A673 (cell line): ENCODE measurements around the gene CPED1. TPM values are rescaled to one million over a fixed set of nuclear protein-coding genes. Genes with fewer than 3 reads are reported as not detected.
A peak's percentile ranks its signal among the peaks of the same experiment; 100 is the strongest.

Experiments used
- BruUV-seq: library from RNA; stranded (reverse); fragments of 400-500 nt; replicated peaks from 2 replicates; lab custom pipeline; 2021; lab: Mats Ljungman, UMichigan
- CTCF ChIA-PET: fragments of 300-600 bp; sonication (Branson Sonifier 250); formaldehyde crosslinking; loops from one replicate; lab custom pipeline; 2022; ENCODE audit warnings: antibody characterized with exemption; lab: Charles Lee
- POLR2A ChIA-PET: fragments of 300-600 bp; sonication (Branson Sonifier 250); formaldehyde crosslinking; loops from one replicate; lab custom pipeline; 2022; ENCODE audit warnings: antibody characterized with exemption; ENCODE audit not compliant: low non-redundant PET; lab: Charles Lee
- DNase-seq: peaks from one replicate; pipeline ENCODE4 v3.0.0-alpha.2; 2015; ENCODE audit warnings: low spot score
- H3K27ac ChIP-seq: fragments of 200-600 bp; sonication (generic); 2 replicates; pipeline ENCODE4 v1.5.1; 2016; ENCODE audit warnings: mixed run types, low read depth, mild to moderate bottlenecking, mixed read lengths, antibody characterized with exemption, low read length; ENCODE audit not compliant: poor library complexity, severe bottlenecking
- H3K27me3 ChIP-seq: fragments of 200-600 bp; sonication (generic); replicated peaks from 2 replicates; pipeline ENCODE4 v1.6.1; 2017; ENCODE audit warnings: mixed run types, low read depth, mild to moderate bottlenecking, mixed read lengths, antibody characterized with exemption, low read length; ENCODE audit not compliant: insufficient read depth, poor library complexity
- H3K36me3 ChIP-seq: fragments of 200-600 bp; sonication (generic); 2 replicates; pipeline ENCODE4 v1.6.1; 2016; ENCODE audit warnings: mixed run types, mild to moderate bottlenecking, mixed read lengths, antibody characterized with exemption, low read length; ENCODE audit not compliant: insufficient read depth, poor library complexity, severe bottlenecking
- H3K4me1 ChIP-seq: fragments of 200-600 bp; sonication (generic); 2 replicates; pipeline ENCODE4 v1.6.1; 2017; ENCODE audit warnings: mixed run types, mild to moderate bottlenecking, mixed read lengths, antibody characterized with exemption, low read length; ENCODE audit not compliant: insufficient read depth, poor library complexity, severe bottlenecking
- H3K4me3 ChIP-seq: fragments of 200-600 bp; sonication (generic); 2 replicates; pipeline ENCODE4 v1.5.1; 2016; ENCODE audit warnings: low read depth, mixed run types, mild to moderate bottlenecking, mixed read lengths, low read length; ENCODE audit not compliant: poor library complexity, severe bottlenecking
- H3K9me3 ChIP-seq: fragments of 200-600 bp; sonication (generic); 2 replicates; pipeline ENCODE4 v1.6.1; 2016; ENCODE audit warnings: mixed run types, low read depth, mild to moderate bottlenecking, mixed read lengths, antibody characterized with exemption, low read length; ENCODE audit not compliant: poor library complexity, severe bottlenecking
- CTCF ChIP-seq: fragments of 300-800, 200-600 bp; sonication (generic); conservative IDR thresholded peaks from 2 replicates; pipeline ENCODE4 v1.5.1; 2017; ENCODE audit warnings: low read depth, mild to moderate bottlenecking, antibody characterized with exemption, low read length, moderate library complexity, mixed read lengths
- EZH2 ChIP-seq: fragments of 200-600 bp; sonication (generic); IDR thresholded peaks from 2 replicates; pipeline ENCODE4 v1.6.1; 2017; ENCODE audit warnings: borderline replicate concordance, low read depth, mild to moderate bottlenecking, mixed read lengths, antibody characterized with exemption, low read length; ENCODE audit not compliant: poor library complexity, severe bottlenecking
- intact Hi-C: fragments of 100-400 bp; cut with micrococcal nuclease; formaldehyde crosslinking; loops from one replicate; pipeline ENCODE4 v1.10.0; 2022; ENCODE audit not compliant: unreplicated experiment
- total RNA-seq: library from RNA; stranded (reverse); gene quantifications from 2 replicates; pipeline ENCODE4 v1.2.3, GENCODE V29; 2021

The CPED1 gene
- total RNA-seq, 1 experiment from 2014 or later = 0.15 TPM

GRCh38 chr7:121164247-121164646 is 175.7 kb downstream of the CPED1 start:
- H3K4me1 ChIP-seq = no peaks in the 10 kb centered on the region
- ChIA-PET CTCF (no interaction called here), POLR2A (no interaction called here)
- TF ChIP-seq CTCF = no peak
- TF ChIP-seq EZH2 = no peak
- peak; percentile 17 for DNase-seq
- H3K27me3 ChIP-seq = no peaks in the 10 kb centered on the region
- no peaks in the 10 kb centered on the region for H3K36me3 ChIP-seq
- H3K9me3 ChIP-seq = no peaks in the 10 kb centered on the region
- intact Hi-C loops = no loop called here
- H3K4me3 ChIP-seq = no peak overlapping the region
- no TSS peak for BruUV-seq
- H3K27ac ChIP-seq = no peak overlapping the region

- Histone ChIP-seq H3K27ac (no peak overlapping the region), H3K4me1 (no peaks in the 10 kb centered on the region), H3K27me3 (no peaks in the 10 kb centered on the region), H3K36me3 (no peaks in the 10 kb centered on the region), H3K9me3 (no peaks in the 10 kb centered on the region), H3K4me3 (no peak overlapping the region)
- intact Hi-C loops = no loop called here
- ChIA-PET CTCF (no interaction called here), POLR2A (no interaction called here)
- no peak for DNase-seq
- TF ChIP-seq CTCF (no peak), EZH2 (no peak)
- BruUV-seq = no TSS peak
These were observed 178.4 kb downstream of the CPED1 start for GRCh38 chr7:121166916-121167315.

DNA sequence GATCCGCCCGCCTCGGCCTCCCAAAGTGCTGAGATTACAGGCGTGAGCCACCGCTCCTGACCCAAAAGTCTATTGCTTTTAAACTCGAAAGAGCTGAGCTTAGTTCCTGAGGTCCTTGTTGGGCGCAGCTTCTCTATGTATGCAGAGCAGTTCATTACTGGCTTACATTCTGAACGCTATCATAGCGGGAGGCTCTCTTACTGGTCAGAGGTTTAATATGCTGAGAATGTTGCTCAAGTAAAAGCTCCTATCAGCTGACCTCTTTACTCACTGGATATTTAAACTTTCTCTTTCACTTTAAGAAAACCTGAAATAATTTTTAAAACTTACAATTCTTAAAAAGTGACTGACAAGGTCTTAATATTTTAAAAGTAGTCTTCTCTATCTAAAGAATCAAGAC is 179.5 kb downstream of the CPED1 start:
- Histone ChIP-seq H3K9me3 (no peaks in the 10 kb centered on the region), H3K4me3 (no peak overlapping the region), H3K27ac (no peak overlapping the region), H3K27me3 (no peaks in the 10 kb centered on the region), H3K36me3 (no peaks in the 10 kb centered on the region), H3K4me1 (no peaks in the 10 kb centered on the region)
- intact Hi-C loops = no loop called here
- BruUV-seq = no TSS peak
- DNase-seq = no peak
- POLR2A ChIA-PET = no interaction called here
- no peak for TF ChIP-seq CTCF
- no peak for TF ChIP-seq EZH2
- CTCF ChIA-PET = no interaction called here
